ENCODE measurements around the gene EDRF1.

Gene EDRF1

DNA sequence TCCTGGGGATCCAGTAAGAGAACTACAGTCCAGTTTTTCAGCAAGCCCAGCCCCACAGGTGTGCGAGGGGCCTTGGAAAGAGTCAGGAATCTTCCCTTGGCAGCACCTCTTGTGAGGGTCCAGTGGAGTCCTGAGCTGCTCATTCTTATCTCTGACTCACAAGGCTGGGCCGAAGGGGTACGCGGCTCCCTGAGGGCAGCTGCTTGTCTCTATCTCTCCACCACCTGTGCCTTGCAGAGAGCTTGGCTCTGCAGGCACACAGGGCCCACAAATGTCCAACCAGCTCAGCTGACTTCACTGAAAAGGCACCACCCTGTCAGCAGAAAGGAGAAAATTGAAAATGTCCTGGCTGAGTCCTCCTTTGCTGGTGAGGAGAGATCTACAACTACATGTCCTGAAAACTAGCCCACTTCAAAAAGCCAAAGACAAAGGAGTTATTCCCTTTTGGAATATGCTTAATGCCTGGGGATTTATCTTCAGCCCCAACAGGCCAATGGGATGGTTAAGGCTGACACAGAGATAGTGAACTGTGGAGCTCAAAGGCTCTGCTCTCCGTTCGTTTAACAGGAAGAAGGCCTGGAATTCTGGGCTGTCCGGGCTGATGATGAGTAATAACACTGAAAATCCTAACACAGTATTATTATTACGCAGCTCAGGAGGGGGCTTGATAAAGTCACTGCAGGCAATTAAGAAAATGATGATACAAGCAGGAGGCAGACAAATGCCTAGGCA is 80.1 kb downstream of the EDRF1 start:
- Histone ChIP-seq H3K79me1 (ENCODE audit: low read length) (no peaks in the 10 kb centered on the region), H2BK12ac (ENCODE audit: low read length) (no peak overlapping the region), H3K79me2 (ENCODE audit: control insufficient read depth, insufficient read depth, low read length, poor library complexity) (no peaks in the 10 kb centered on the region), H3K4ac (ENCODE audit: low read depth, low read length) (no peak overlapping the region), H3K27ac (ENCODE audit: low read depth, low read length) (no peak overlapping the region), H2BK120ac (ENCODE audit: insufficient read depth, low read length, poor library complexity) (no peak overlapping the region), H3K14ac (ENCODE audit: low read length) (no peak overlapping the region), H3K18ac (ENCODE audit: low read length) (no peak overlapping the region), H2BK5ac (ENCODE audit: low read depth, low read length, poor library complexity) (no peak overlapping the region), H3K9ac (ENCODE audit: low read length) (no peak overlapping the region), H3K9me3 (ENCODE audit: insufficient read depth, low read depth, low read length) (no peaks in the 10 kb centered on the region), H2AFZ (ENCODE audit: insufficient read depth, low read length, poor library complexity) (no peak overlapping the region), H3K4me3 (ENCODE audit: low read depth, low read length) (no peak overlapping the region), H3K36me3 (ENCODE audit: control insufficient read depth in 1 of 2, insufficient read depth in 2 of 2, low read length in 2 of 2) (peaks cover 4 to 9% of the 10 kb centered on the region in 2 experiments), H3K23ac (ENCODE audit: low read length) (no peak overlapping the region), H4K91ac (ENCODE audit: low read depth, low read length) (no peak overlapping the region), H3K4me1 (ENCODE audit: control insufficient read depth in 1 of 2, insufficient read depth in 2 of 2, low read length in 2 of 2) (no peaks in the 10 kb centered on the region), H3K27me3 (ENCODE audit: insufficient read depth, low read length) (no peaks in the 10 kb centered on the region), H4K12ac (ENCODE audit: low read depth, low read length) (no peak overlapping the region), H3K4me2 (ENCODE audit: low read length) (no peak overlapping the region), H2AK5ac (ENCODE audit: low read length) (no peak overlapping the region), H4K8ac (ENCODE audit: low read depth, low read length) (no peak overlapping the region)
- no CpG with 5 or more reads among the region's 8 CpGs for WGBS (ENCODE audit: extremely low coverage, insufficient coverage, insufficient read length)
- DNase-seq, result no peak

DNA sequence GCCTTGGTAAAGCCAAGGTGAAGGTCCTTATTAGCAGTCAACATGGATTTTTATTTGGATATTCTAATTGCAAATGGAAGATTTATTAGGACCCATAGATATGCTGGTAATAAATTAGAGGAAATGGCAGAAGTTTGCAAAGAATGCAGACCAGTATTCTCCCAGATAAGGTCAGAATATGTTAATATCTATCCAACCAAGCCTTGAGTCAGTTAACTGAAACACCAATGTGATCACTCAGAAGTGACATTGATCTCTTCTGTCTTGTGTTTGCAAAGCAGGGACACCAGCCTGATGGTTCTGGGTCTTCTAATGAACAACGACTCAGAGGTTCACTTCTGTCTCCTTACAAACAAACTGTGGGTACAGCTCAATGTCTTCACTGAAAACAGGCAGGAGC is 82.1 kb downstream of the EDRF1 start:
- Histone ChIP-seq H3K27me3 (ENCODE audit: insufficient read depth, low read length) (no peaks in the 10 kb centered on the region), H2BK120ac (ENCODE audit: insufficient read depth, low read length, poor library complexity) (no peak overlapping the region), H4K8ac (ENCODE audit: low read depth, low read length) (no peak overlapping the region), H3K23ac (ENCODE audit: low read length) (no peak overlapping the region), H3K4ac (ENCODE audit: low read depth, low read length) (no peak overlapping the region), H2AFZ (ENCODE audit: insufficient read depth, low read length, poor library complexity) (no peak overlapping the region), H4K12ac (ENCODE audit: low read depth, low read length) (no peak overlapping the region), H3K4me2 (ENCODE audit: low read length) (no peak overlapping the region), H3K4me1 (ENCODE audit: control insufficient read depth in 1 of 2, insufficient read depth in 2 of 2, low read length in 2 of 2) (no peaks in the 10 kb centered on the region), H3K9me3 (ENCODE audit: insufficient read depth, low read depth, low read length) (no peaks in the 10 kb centered on the region), H3K79me2 (ENCODE audit: control insufficient read depth, insufficient read depth, low read length, poor library complexity) (no peaks in the 10 kb centered on the region), H3K4me3 (ENCODE audit: low read depth, low read length) (no peak overlapping the region), H4K91ac (ENCODE audit: low read depth, low read length) (no peak overlapping the region), H3K36me3 (ENCODE audit: control insufficient read depth in 1 of 2, insufficient read depth in 2 of 2, low read length in 2 of 2) (peaks cover 11 to 15% of the 10 kb centered on the region in 2 experiments), H3K9ac (ENCODE audit: low read length) (no peak overlapping the region), H2BK12ac (ENCODE audit: low read length) (no peak overlapping the region), H2AK5ac (ENCODE audit: low read length) (no peak overlapping the region), H3K27ac (ENCODE audit: low read depth, low read length) (no peak overlapping the region), H2BK5ac (ENCODE audit: low read depth, low read length, poor library complexity) (no peak overlapping the region), H3K79me1 (ENCODE audit: low read length) (no peaks in the 10 kb centered on the region), H3K18ac (ENCODE audit: low read length) (no peak overlapping the region), H3K14ac (ENCODE audit: low read length) (no peak overlapping the region)
- WGBS (ENCODE audit: extremely low coverage, insufficient coverage, insufficient read length), result no CpG with 5 or more reads among the region's 1 CpG
- DNase-seq, result no peak

DNA sequence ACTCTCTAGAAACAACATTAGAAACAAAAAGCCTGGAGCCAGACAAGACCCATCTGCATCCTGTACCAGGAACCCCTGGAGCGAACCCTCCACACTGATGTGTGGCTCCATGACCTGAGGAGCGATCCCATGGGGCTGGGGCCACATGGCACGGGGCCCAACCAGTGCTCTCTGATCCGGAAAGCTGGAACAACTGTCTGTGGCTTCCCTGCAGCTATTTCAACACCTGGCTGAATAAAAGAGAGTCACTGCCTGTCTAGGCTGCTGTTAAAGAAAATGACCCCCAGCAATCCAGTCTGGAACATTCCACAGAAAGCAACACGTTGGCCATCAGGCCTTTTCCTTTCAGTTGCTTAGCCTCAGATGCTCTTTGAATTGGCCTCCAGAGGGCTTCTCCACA is 82.6 kb downstream of the EDRF1 start:
- no peaks in the 10 kb centered on the region for H3K79me2 ChIP-seq (ENCODE audit: control insufficient read depth, insufficient read depth, low read length, poor library complexity)
- H3K23ac ChIP-seq (ENCODE audit: low read length), result no peak overlapping the region
- no peak overlapping the region for H3K18ac ChIP-seq (ENCODE audit: low read length)
- H4K91ac ChIP-seq (ENCODE audit: low read depth, low read length), result no peak overlapping the region
- H2AFZ ChIP-seq (ENCODE audit: insufficient read depth, low read length, poor library complexity), result no peak overlapping the region
- no peak overlapping the region for H4K12ac ChIP-seq (ENCODE audit: low read depth, low read length)
- no peak overlapping the region for H4K8ac ChIP-seq (ENCODE audit: low read depth, low read length)
- no peaks in the 10 kb centered on the region for H3K79me1 ChIP-seq (ENCODE audit: low read length)
- no peaks in the 10 kb centered on the region for H3K9me3 ChIP-seq (ENCODE audit: insufficient read depth, low read depth, low read length)
- H2AK5ac ChIP-seq (ENCODE audit: low read length), result no peak overlapping the region
- H3K14ac ChIP-seq (ENCODE audit: low read length), result no peak overlapping the region
- H3K4ac ChIP-seq (ENCODE audit: low read depth, low read length), result no peak overlapping the region
- no peaks in the 10 kb centered on the region for H3K4me1 ChIP-seq (ENCODE audit: control insufficient read depth in 1 of 2, insufficient read depth in 2 of 2, low read length in 2 of 2)
- no peak overlapping the region for H2BK12ac ChIP-seq (ENCODE audit: low read length)
- DNase-seq, result no peak
- H3K27me3 ChIP-seq (ENCODE audit: insufficient read depth, low read length), result no peaks in the 10 kb centered on the region
- H3K36me3 ChIP-seq (ENCODE audit: control insufficient read depth in 1 of 2, insufficient read depth in 2 of 2, low read length in 2 of 2), result peaks cover 11 to 19% of the 10 kb centered on the region in 2 experiments
- no peak overlapping the region for H3K27ac ChIP-seq (ENCODE audit: low read depth, low read length)
- H3K4me3 ChIP-seq (ENCODE audit: low read depth, low read length), result no peak overlapping the region
- no peak overlapping the region for H3K9ac ChIP-seq (ENCODE audit: low read length)
- H2BK120ac ChIP-seq (ENCODE audit: insufficient read depth, low read length, poor library complexity), result no peak overlapping the region
- H2BK5ac ChIP-seq (ENCODE audit: low read depth, low read length, poor library complexity), result no peak overlapping the region
- H3K4me2 ChIP-seq (ENCODE audit: low read length), result no peak overlapping the region
- no CpG with 5 or more reads among the region's 5 CpGs for WGBS (ENCODE audit: extremely low coverage, insufficient coverage, insufficient read length)

DNA sequence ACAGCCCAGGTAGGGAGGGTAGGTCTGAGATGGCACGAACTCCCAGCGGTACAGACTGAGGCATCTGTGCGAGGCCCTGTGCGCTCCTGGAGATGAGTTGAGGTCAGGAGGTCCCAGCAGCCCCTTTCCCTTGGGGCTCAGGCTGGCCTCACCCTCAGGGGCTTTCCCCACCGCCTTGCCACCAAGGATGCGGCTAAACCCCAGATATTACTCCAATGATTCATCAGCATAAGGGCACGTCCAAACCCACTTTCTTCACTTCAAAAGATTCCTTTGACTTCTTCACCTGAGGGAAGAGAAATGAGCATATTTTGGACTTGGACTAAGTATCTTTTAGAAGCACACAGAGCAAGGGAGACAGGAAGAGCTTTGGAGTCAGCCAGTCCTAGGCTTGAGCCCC is 83.2 kb downstream of the EDRF1 start:
- Histone ChIP-seq H4K91ac (ENCODE audit: low read depth, low read length) (no peak overlapping the region), H3K27me3 (ENCODE audit: insufficient read depth, low read length) (no peaks in the 10 kb centered on the region), H2AFZ (ENCODE audit: insufficient read depth, low read length, poor library complexity) (no peak overlapping the region), H2BK12ac (ENCODE audit: low read length) (no peak overlapping the region), H3K4ac (ENCODE audit: low read depth, low read length) (no peak overlapping the region), H4K8ac (ENCODE audit: low read depth, low read length) (no peak overlapping the region), H3K4me1 (ENCODE audit: control insufficient read depth in 1 of 2, insufficient read depth in 2 of 2, low read length in 2 of 2) (no peaks in the 10 kb centered on the region), H3K18ac (ENCODE audit: low read length) (no peak overlapping the region), H3K79me1 (ENCODE audit: low read length) (no peaks in the 10 kb centered on the region), H3K79me2 (ENCODE audit: control insufficient read depth, insufficient read depth, low read length, poor library complexity) (no peaks in the 10 kb centered on the region), H2BK120ac (ENCODE audit: insufficient read depth, low read length, poor library complexity) (no peak overlapping the region), H3K23ac (ENCODE audit: low read length) (no peak overlapping the region), H2BK5ac (ENCODE audit: low read depth, low read length, poor library complexity) (no peak overlapping the region), H3K9me3 (ENCODE audit: insufficient read depth, low read depth, low read length) (no peaks in the 10 kb centered on the region), H3K36me3 (ENCODE audit: control insufficient read depth in 1 of 2, insufficient read depth in 2 of 2, low read length in 2 of 2) (peaks cover 11 to 16% of the 10 kb centered on the region in 2 experiments), H3K9ac (ENCODE audit: low read length) (no peak overlapping the region), H3K4me3 (ENCODE audit: low read depth, low read length) (no peak overlapping the region), H4K12ac (ENCODE audit: low read depth, low read length) (no peak overlapping the region), H3K27ac (ENCODE audit: low read depth, low read length) (no peak overlapping the region), H3K4me2 (ENCODE audit: low read length) (no peak overlapping the region), H3K14ac (ENCODE audit: low read length) (no peak overlapping the region), H2AK5ac (ENCODE audit: low read length) (no peak overlapping the region)
- peak; percentile 5 to 6 for DNase-seq
- no CpG with 5 or more reads among the region's 7 CpGs for WGBS (ENCODE audit: extremely low coverage, insufficient coverage, insufficient read length)
